HG03139 (cell line): ENCODE data around the gene PDLIM1.

Source experiments
- ATAC-seq: cut with Tn5 transposase; IDR thresholded peaks from one replicate; pipeline ENCODE4 v1.9.1; 2021; ENCODE audit not compliant: unreplicated experiment

The PDLIM1 gene, protein sequence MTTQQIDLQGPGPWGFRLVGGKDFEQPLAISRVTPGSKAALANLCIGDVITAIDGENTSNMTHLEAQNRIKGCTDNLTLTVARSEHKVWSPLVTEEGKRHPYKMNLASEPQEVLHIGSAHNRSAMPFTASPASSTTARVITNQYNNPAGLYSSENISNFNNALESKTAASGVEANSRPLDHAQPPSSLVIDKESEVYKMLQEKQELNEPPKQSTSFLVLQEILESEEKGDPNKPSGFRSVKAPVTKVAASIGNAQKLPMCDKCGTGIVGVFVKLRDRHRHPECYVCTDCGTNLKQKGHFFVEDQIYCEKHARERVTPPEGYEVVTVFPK

GRCh38 chr10:95290461-95291364, at the start of gene PDLIM1:
Gene PDLIM1 (minus strand): TSS chr10:95291003. CDS start chr10:95290915, 88 bp downstream.
- peak; percentile 41 for ATAC-seq

DNA sequence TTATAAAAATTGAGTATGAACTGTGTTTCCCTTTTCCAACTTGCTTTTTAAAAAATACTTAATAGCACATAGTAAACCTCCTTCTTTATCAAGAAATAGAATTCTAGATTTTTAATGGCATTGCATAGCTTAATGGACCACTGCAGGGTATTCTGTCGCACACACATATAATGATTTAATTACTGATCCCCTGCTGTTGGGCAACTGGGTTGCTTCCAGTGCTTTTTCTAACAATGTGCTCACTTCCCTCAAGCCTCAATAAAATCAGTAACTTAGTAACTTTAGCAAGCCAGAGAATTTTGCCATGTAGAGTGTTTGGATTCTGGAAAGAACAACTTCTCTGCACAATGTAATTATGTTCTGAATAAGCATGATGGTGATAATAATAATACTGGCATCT, 49.1 kb upstream of the PDLIM1 start:
- ATAC-seq = no peak

DNA sequence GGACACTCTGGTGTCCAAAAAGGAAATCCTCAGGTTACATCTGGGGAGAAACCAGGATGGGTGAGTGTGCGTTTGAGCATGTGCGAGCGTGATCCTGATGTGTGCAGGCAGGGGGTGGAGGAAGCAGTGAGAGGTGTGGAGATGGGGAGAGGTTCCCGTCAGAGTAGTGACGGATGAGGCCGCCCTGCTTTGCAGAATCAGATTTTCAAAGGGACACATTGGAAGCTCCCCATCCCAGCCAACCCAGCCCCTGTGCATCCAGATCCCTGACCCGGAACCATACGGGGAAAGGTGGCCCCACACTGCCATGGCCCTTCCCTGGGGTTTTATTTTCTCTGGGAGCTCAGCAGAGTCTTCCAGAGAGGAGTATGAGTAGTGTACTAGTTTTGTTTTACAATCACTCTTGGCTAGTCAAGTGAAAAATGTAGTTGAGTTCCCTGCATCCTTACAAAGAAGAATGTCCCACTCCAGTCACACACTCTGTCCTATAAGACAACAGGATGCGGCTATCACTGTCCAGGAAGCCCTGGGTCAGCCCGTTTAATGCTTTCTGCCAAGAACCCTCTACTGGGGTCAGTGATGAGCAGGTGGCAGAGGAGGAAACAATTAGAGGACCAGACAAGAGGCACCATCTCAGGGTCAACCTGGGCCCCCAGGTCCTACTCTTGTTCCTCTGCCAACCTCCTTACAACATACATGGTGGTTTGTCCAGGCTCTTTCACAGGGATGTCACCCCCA, 46.8 kb upstream of the PDLIM1 start:
- ATAC-seq = no peak

DNA sequence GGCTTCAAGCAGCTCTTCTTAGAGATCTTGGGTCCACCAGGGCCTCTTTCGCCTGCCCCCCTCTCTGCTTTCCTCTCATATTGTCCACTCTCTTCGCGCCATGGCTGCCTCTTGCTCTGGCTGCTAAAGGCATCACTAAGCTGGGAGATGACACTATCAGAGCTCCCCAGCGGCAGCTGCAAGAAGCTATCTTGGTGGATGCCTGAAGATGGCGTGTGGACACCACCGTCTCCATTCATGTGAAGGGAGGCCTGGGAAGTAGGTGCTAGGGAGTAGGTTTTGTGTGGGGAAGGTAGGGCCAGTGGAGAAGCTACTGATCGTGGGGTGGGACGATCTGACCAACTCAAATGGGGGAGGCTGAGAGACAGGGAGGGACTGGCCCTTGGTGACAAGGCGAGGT, 45.9 kb upstream of the PDLIM1 start:
- ATAC-seq = no peak

DNA sequence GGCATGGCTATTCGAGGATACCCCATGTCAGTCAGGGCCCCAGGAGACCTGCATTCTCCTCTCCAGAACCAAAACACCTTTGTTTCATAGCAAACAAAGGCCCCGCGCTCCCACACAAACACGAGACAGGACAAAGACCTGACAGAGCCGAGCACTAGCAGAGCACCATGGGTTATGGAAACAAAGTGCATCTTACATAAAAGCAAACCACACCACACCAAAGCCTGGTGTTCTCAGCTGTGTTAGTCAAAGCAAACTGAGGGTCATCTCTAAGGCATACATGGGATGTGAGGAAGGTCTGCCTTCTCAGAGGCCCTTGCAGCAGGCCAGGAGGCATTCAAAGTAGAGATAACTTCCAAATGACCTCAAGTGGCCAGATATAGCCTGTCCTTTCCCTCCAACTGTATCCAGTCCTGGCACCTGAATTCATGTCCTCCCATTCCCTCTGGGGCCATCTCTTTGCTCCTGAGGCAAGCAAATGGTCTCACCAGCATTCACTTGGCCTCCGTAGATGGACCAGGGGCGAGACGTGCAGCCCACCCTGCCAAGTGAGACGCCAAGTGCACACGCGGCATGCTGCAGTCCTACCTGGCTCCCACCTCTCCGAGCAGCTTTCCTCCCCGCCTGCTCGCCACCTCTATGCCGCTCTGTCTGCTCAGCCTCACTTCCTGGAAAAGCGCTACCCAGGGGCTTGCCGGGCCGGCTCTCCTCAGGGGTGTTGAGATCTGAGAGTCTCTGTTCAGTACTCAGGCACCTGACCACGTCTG, 45.3 kb upstream of the PDLIM1 start:
- ATAC-seq = no peak

DNA sequence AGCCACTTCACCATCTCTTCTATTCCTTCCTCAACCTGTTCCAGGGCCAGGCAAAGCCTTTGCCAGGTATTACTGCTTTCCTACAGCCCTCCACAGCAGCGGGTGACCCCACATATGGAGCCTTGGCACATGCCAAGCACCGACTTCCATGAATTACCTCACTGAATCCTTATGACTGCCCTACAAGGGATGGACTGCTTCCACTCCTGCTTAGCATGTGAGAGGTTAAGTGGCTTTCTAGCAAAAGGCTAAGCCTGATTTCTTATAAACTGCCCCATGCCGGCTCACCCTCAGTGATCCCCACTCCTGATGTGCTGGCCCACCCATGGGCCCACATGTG, 44.0 kb upstream of the PDLIM1 start:
- no peak for ATAC-seq

- ATAC-seq = no peak
These were observed 43.4 kb upstream of the PDLIM1 start for GRCh38 chr10:95333997-95334804.

GRCh38 chr10:95332666-95333249, 42.0 kb upstream of the PDLIM1 start:
- ATAC-seq = no peak

- ATAC-seq = no peak
These were observed 40.9 kb upstream of the PDLIM1 start for GRCh38 chr10:95331596-95332130.

GRCh38 chr10:95330966-95331453, 40.2 kb upstream of the PDLIM1 start:
- no peak for ATAC-seq

DNA sequence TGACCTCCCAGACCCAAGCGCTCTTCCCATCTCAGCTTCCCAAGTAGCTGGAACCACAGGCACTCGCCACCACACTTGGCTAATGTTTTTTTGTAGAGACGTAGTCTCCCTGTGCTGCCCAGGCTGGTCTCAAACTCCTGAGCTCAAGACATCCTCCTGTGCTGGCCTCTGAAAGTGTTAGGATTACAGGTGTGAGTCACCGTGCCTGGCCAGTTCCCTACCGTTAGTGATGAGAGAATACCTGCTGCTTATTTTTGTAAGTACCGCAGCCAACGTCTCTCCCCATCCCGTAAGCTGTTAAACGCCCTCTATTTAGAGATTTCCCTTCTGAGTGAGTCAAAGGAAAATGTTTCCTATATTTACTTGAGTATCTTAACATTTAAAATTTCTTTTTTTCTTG, 38.5 kb upstream of the PDLIM1 start:
- ATAC-seq = no peak

DNA sequence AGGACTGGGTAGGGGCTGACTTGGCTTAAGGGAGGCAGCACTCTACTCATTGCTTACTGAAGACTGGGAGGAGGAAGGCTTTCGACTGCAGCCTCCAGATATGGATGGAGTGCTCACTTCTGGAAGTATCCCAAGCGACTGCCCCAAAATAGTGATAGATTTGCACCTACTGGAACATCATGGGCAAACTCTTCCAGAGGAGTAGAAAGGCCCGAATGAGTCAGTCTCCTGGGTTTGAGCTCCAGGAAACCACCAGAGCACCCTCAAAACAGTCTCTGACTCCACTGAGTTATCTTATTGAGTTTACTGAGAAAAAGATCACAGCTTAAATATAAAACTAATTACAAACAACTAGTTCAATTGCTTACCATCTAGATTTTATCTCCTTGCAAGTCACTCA, 37.2 kb upstream of the PDLIM1 start:
- ATAC-seq = no peak

- no peak for ATAC-seq
These were observed 36.6 kb upstream of the PDLIM1 start for GRCh38 chr10:95327367-95327766.

DNA sequence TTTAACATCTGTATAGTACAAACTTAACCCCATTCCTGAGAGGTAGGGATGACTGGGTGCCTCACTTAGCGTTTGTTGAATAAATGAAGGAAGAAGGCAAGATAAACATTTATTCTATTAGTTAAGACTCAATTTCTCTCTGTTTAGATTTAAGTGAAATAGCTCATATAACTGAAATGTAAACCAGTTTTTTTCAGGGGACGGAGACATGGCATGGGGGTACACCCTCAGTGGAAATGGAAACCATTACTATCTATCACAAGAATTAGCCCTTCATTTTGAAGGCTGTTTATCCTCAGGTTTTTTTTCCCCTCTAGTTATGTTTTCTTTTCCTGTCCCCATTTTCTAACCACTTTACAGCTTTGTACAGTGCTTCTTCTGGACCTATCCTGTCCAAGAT, 35.6 kb upstream of the PDLIM1 start:
- ATAC-seq = no peak

GRCh38 chr10:95325863-95326262, 35.1 kb upstream of the PDLIM1 start:
- ATAC-seq = no peak

DNA sequence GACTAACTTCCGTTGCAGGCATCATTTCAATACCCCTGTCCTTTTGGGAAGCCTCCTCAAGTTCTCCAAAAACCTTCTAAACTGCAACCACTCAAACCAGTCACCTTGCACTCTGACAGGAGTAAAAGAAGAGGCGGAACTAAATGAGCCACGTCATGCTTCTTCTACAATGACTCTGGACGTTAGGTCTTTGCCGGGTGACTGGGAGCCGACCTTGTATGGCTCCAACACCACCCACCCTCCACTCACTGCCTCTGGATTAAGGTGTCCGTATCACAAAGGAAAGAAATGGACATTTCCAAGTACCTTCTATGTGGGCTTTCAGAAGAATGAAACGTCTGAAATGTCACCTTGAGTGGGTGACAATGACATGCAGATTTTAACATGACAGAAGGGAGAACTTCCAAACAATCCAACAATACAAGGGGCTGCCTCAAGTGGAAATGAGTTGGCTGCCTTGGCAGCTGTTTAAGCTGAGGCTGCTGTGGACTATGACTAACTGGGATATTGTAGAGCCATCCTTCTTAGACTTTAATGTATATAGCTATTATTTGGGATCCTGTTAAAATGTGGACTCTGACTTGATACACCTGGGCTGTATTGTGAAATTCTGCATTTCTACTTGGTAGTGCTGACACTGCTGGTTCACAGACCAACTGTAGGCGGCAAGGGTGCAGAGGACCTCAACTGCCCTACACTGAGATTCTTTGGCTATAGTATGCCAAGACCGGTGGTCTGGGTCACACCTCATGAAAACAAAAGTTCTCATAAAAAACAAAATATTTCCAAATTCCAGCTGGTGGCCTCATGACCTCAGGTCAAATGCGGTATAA, 33.8 kb upstream of the PDLIM1 start:
- no peak for ATAC-seq

GRCh38 chr10:95321554-95322301, 30.9 kb upstream of the PDLIM1 start:
- ATAC-seq = no peak

- ATAC-seq = no peak
These were observed 28.4 kb upstream of the PDLIM1 start for GRCh38 chr10:95319239-95319638.
